K562 (cell line): ENCODE data around the gene ATAD2B. TPM values are rescaled to one million over a fixed set of nuclear protein-coding genes. Genes with fewer than 3 reads are reported as not detected.
A peak's percentile ranks its signal among the peaks of the same experiment; 100 is the strongest.

Experiments used
- ATAC-seq: fragments of 200-7000 bp; cut with Tn5 transposase; 3 replicates; pipeline ENCODE4 v1.9.1; 2020; ENCODE audit warnings: moderate library complexity
- BruUV-seq: library from RNA; stranded (reverse); fragments of 400-500 nt; replicated peaks from 2 replicates; lab custom pipeline; 2021; lab: Mats Ljungman, UMichigan
- CTCF ChIA-PET: fragments of 300-600 bp; formaldehyde crosslinking; extraction: SDS; loops from one replicate; lab custom pipeline; 2021; ENCODE audit warnings: low intra/inter-chr PET ratio; lab: Yijun Ruan, JAX
- POLR2A ChIA-PET: fragments of 300-600, 350-650 bp; sonication (Branson Sonifier 250); formaldehyde crosslinking; extraction: SDS; loops from one replicate; lab custom pipeline; 2021; ENCODE audit warnings: antibody characterized with exemption, inconsistent platforms; lab: Yijun Ruan, JAX
- DNase-seq, 4 experiments: peaks; one replicate each; pipeline versions ENCODE4 v3.0.0 to v3.0.0-alpha.2; 2011 to 2018; ENCODE audit warnings: low spot score in 3 of 4, mixed read lengths in 3 of 4; ENCODE audit errors: extremely low read depth in 1 of 4
- FAIRE-seq: peaks from 2 replicates; lab custom pipeline; 2011; peaks lifted over from hg19 to GRCh38; lab: Jason Lieb, UNC
- H2AFZ ChIP-seq: 2 replicates; pipeline ENCODE4 v1.6.0; 2011; ENCODE audit warnings: low read depth, low read length, control low read depth, inconsistent platforms
- H3K27ac ChIP-seq: fragments of 200-600 bp; 3 replicates; pipeline ENCODE4 v1.8.0; 2011; ENCODE audit warnings: low read depth, mild to moderate bottlenecking, control low read depth, inconsistent platforms, low read length, moderate library complexity, mixed read lengths; ENCODE audit errors: extremely low read depth
- H3K27me3 ChIP-seq, 2 experiments: fragments of 300-600 bp in 1 of 2; 2 replicates in 1 of 2; 3 replicates in 1 of 2; pipeline versions ENCODE4 v1.6.0 to v1.8.0; 2011; ENCODE audit warnings: inconsistent platforms in 2 of 2, low read length in 2 of 2, mild to moderate bottlenecking in 1 of 2, mixed read lengths in 1 of 2, moderate library complexity in 1 of 2; ENCODE audit not compliant: control insufficient read depth in 2 of 2, insufficient read depth in 2 of 2
- H3K36me3 ChIP-seq: fragments of 300-600 bp; 3 replicates; pipeline ENCODE4 v1.8.0; 2011; ENCODE audit warnings: mild to moderate bottlenecking, low read length, inconsistent platforms; ENCODE audit not compliant: control insufficient read depth, insufficient read depth
- H3K4me1 ChIP-seq, 2 experiments: fragments of 200-600 bp in 1 of 2; replicated peaks in 1 of 2; 2 replicates in 1 of 2; 3 replicates in 1 of 2; pipeline versions ENCODE4 v1.5.1 to v1.8.0; 2011; ENCODE audit warnings: inconsistent platforms in 2 of 2, low read length in 2 of 2, mild to moderate bottlenecking in 1 of 2, mixed read lengths in 1 of 2, moderate library complexity in 1 of 2; ENCODE audit not compliant: control insufficient read depth in 2 of 2, insufficient read depth in 2 of 2
- H3K4me2 ChIP-seq: 2 replicates; pipeline ENCODE4 v1.6.1; 2011; ENCODE audit warnings: low read length, control low read depth, inconsistent platforms, mixed read lengths; ENCODE audit not compliant: insufficient read depth
- H3K4me3 ChIP-seq: fragments of 200-600 bp; sonication (generic), shearing (Covaris generic); 2 replicates; pipeline ENCODE4 v1.5.1; 2016; ENCODE audit warnings: control low read depth, inconsistent platforms
- H3K79me2 ChIP-seq: fragments of 200-600 bp; 3 replicates; pipeline ENCODE4 v1.8.0; 2011; ENCODE audit warnings: low read length, inconsistent platforms; ENCODE audit not compliant: control insufficient read depth, insufficient read depth
- H3K9ac ChIP-seq, 2 experiments: 2 replicates each; pipeline versions ENCODE4 v1.6.0 to v1.6.1; 2011; ENCODE audit warnings: low read depth in 2 of 2, low read length in 2 of 2, control low read depth in 1 of 2, inconsistent platforms in 1 of 2, mild to moderate bottlenecking in 1 of 2, mixed read lengths in 1 of 2; ENCODE audit not compliant: insufficient read depth in 1 of 2
- H3K9me1 ChIP-seq: one replicate; pipeline ENCODE4 v1.6.0; 2011; ENCODE audit warnings: inconsistent platforms, mild to moderate bottlenecking, low read length, moderate library complexity; ENCODE audit not compliant: control insufficient read depth, insufficient read depth
- H3K9me3 ChIP-seq: replicated peaks from 2 replicates; pipeline ENCODE4 v1.5.1; 2011; ENCODE audit warnings: low read depth, low read length, inconsistent platforms; ENCODE audit not compliant: control insufficient read depth, insufficient read depth
- H4K20me1 ChIP-seq: replicated peaks from 2 replicates; pipeline ENCODE4 v1.6.1; 2011; ENCODE audit warnings: low read length, inconsistent platforms, mixed read lengths; ENCODE audit not compliant: control insufficient read depth, insufficient read depth
- CEBPG ChIP-seq, 3 experiments: fragments of 200-800 bp in 1 of 3; sonication (Bioruptor generic) in 1 of 3; sonication (generic) in 1 of 3; formaldehyde crosslinking in 1 of 3; IDR thresholded peaks in 2 of 3; conservative IDR thresholded peaks in 1 of 3; 2 replicates each; pipeline versions ENCODE4 v1.6.1 to v1.8.0; 2016 to 2022; ENCODE audit warnings: missing compliant biosample characterization in 2 of 3, missing genetic modification characterization in 2 of 3, mild to moderate bottlenecking in 1 of 3, missing genetic modification reagents in 1 of 3
- DNMT1 ChIP-seq: fragments of 450-650 bp; IDR thresholded peaks from 2 replicates; pipeline ENCODE4 v1.6.1; 2016; ENCODE audit warnings: antibody characterized with exemption, mild to moderate bottlenecking
- E2F1 ChIP-seq: sonication (generic); formaldehyde crosslinking; IDR thresholded peaks from 2 replicates; pipeline ENCODE4 v1.8.1; 2023; ENCODE audit warnings: mild to moderate bottlenecking, missing genetic modification reagents, moderate library complexity
- ELF2 ChIP-seq: fragments of 250-450 bp; sonication (Bioruptor Pico); IDR thresholded peaks from 2 replicates; pipeline ENCODE4 v1.5.0; 2021; ENCODE audit warnings: mild to moderate bottlenecking
- GATAD2B ChIP-seq: fragments of 450-650 bp; IDR thresholded peaks from 2 replicates; pipeline ENCODE4 v1.6.1; 2017; ENCODE audit warnings: mild to moderate bottlenecking, borderline replicate concordance
- HMBOX1 ChIP-seq: sonication (generic); IDR thresholded peaks from 2 replicates; pipeline ENCODE4 v1.6.1; 2016
- SAP30 ChIP-seq: fragments of 200-600 bp; sonication (generic); IDR thresholded peaks from 2 replicates; pipeline ENCODE4 v1.6.1; 2012; ENCODE audit warnings: borderline replicate concordance, low read depth, mild to moderate bottlenecking, moderate library complexity, low read length, control low read depth, inconsistent platforms; ENCODE audit not compliant: insufficient read depth, poor library complexity, severe bottlenecking
- SMARCA5 ChIP-seq: fragments of 450-650 bp; IDR thresholded peaks from 2 replicates; pipeline ENCODE4 v1.6.1; 2016
- ZFP1 ChIP-seq: fragments of 450-650 bp; formaldehyde crosslinking; IDR thresholded peaks from 2 replicates; pipeline ENCODE4 v1.4.0; 2020; ENCODE audit warnings: mild to moderate bottlenecking, mixed read lengths
- ZNF140 ChIP-seq: fragments of 250-450 bp; sonication (Bioruptor Pico); IDR thresholded peaks from 2 replicates; pipeline ENCODE4 v1.8.0; 2021; ENCODE audit warnings: moderate library complexity, mild to moderate bottlenecking, inconsistent platforms
- WGBS: fragments of 100-300 bp; shearing (Covaris generic); methylation state at CpG from one replicate; pipeline ENCODE4 v1.1.6; 2016; ENCODE audit warnings: low coverage, mixed read lengths; ENCODE audit not compliant: insufficient coverage; ENCODE audit errors: missing lambda C conversion rate; 5-methylcytosine and 5-hydroxymethylcytosine counted together
- in situ Hi-C: fragments of 300-500 bp; cut with MboI; formaldehyde crosslinking; loops from 4 replicates; pipeline ENCODE4 v1.15.0; 2018; ENCODE audit warnings: inconsistent platforms, mixed read lengths
- intact Hi-C: fragments of 100-400 bp; cut with micrococcal nuclease; formaldehyde crosslinking; loops from 2 replicates; pipeline ENCODE4 v1.14.2; 2022
- polyA plus RNA-seq, 8 experiments: library from polyadenylated mRNA; depleted of rRNA in 4 of 8; stranded (reverse) in 5 of 8; unstranded in 3 of 8; fragments of >200 nt; fragmentation: Nextera tagmentation in 2 of 8; fragmentation: Illumina TruSeq in 1 of 8; extraction: Ambion mirVana in 2 of 8; extraction: Trizol in 1 of 8; gene quantifications; 2 replicates each; pipeline versions ENCODE4 v1.2.1 to v1.2.3, GENCODE V29; 2011 to 2014; ENCODE audit warnings: inconsistent platforms in 1 of 8, missing spikeins in 1 of 8
- total RNA-seq, 7 experiments: library from RNA; depleted of rRNA in 6 of 7; stranded (reverse); fragments of >200 nt in 6 of 7; fragmentation: Illumina TruSeq in 2 of 7; extraction: Trizol in 2 of 7; gene quantifications; 2 replicates each; pipeline versions ENCODE4 v1.2.1 to v1.2.3, GENCODE V29; 2011 to 2021; ENCODE audit warnings: low replicate concordance in 1 of 7

Gene ATAD2B
- total and polyA plus RNA-seq, 9 of the 15 experiments (the other 6 are each of a cell fraction or from before 2014, with no cell fraction given) = 3.2 to 21.6 (median 11.4) TPM

- no peak for FAIRE-seq
- no peaks in the 10 kb centered on the region for H3K27me3 ChIP-seq
- no peaks in the 10 kb centered on the region for H3K9me3 ChIP-seq
- no peak overlapping the region for H3K4me2 ChIP-seq
- DNase-seq = no peak
- CTCF ChIA-PET = no interaction called here
- no peak overlapping the region for H3K4me3 ChIP-seq
- 25% methylated on average over 1 of the region's 1 CpG for WGBS
- POLR2A ChIA-PET = interaction anchor here (0.6 kb wide), 1 partner anchor 78 kb away, joined by 3 read pairs; no protein-coding TSS in a partner anchor
- H4K20me1 ChIP-seq = no peaks in the 10 kb centered on the region
- H3K36me3 ChIP-seq = 0 out of 3 replicates have a peak, but pooled peaks cover 3% of the 10 kb centered on the region
- H3K27ac ChIP-seq = no peak overlapping the region
- H3K9ac ChIP-seq = no peak overlapping the region
- H2AFZ ChIP-seq = no peak overlapping the region
- no TSS peak for BruUV-seq
- no peak for ATAC-seq
- intact Hi-C loops = no loop called here
- H3K4me1 ChIP-seq = peaks cover 1 to 3% of the 10 kb centered on the region in 2 experiments; a peak in 3 of 5 replicates
- H3K9me1 ChIP-seq = no peaks in the 10 kb centered on the region
- in situ Hi-C loops = no loop called here
- no peaks in the 10 kb centered on the region for H3K79me2 ChIP-seq
- TF ChIP-seq ELF2 (CRISPR knock-in tag) (no peak), ZNF140 (CRISPR knock-in tag) (no peak)
Measured at GRCh38 chr2:23934259-23934658, 7.3 kb upstream of the ATAD2B start.

- DNase-seq = peak in 2 of 4 experiments; percentile 47 to 48
- Histone ChIP-seq H3K36me3 (peaks cover 7% of the 10 kb centered on the region; the same call in 1 of the 3 replicates), H2AFZ (peak overlapping the region; percentile 89), H3K9me1 (no peaks in the 10 kb centered on the region), H3K4me3 (peak overlapping the region; percentile 86), H3K27ac (peak overlapping the region; percentile 96), H3K79me2 (peaks cover 73% of the 10 kb centered on the region), H3K9me3 (no peaks in the 10 kb centered on the region; the same call in 1 of the 2 replicates), H3K9ac (peak overlapping the region; percentile 94 to 100), H4K20me1 (no peaks in the 10 kb centered on the region), H3K4me1 (peaks cover 3 to 21% of the 10 kb centered on the region in 2 experiments; a peak in 3 of 5 replicates), H3K4me2 (peak overlapping the region; percentile 97), H3K27me3 (no peaks in the 10 kb centered on the region)
- ATAC-seq = peak; percentile 66
- in situ Hi-C loops (no loop called here), intact Hi-C loops (loop anchor here (2.0 to 5.0 kb wide), 3 partner anchors 99 to 158 kb away; partner anchors contain the start of genes SF3B6 and TP53I3)
- no TSS peak for BruUV-seq
- CTCF ChIA-PET = interaction anchor here (1.6 to 2.8 kb wide), 2 partner anchors 158 to 238 kb away, joined by 7 to 10 read pairs; partner anchors contain the start of gene TP53I3
- POLR2A ChIA-PET = interaction anchor here (0.7 to 3.0 kb wide), 14 partner anchors 8 to 468 kb away, joined by 3 to 54 read pairs (median 6); partner anchors contain the start of genes TP53I3, UBXN2A and WDCP
- FAIRE-seq = no peak
- WGBS = 0% methylated on average over 37 of the region's 39 CpGs
- TF ChIP-seq CEBPG (CRISPR knock-in tag; IDR thresholded peaks at IDR 0.05) (0 out of 2 replicates have a peak, but pooled peaks have one; percentile 39), CEBPG (tag; conservative IDR thresholded peaks at IDR 0.05 in 1 of 2, IDR thresholded peaks at IDR 0.05 in 1 of 2) (no peak), E2F1 (CRISPR knock-in tag) (no peak), ZFP1 (CRISPR knock-in tag) (no peak), SAP30 (peak; percentile 27), GATAD2B (no peak), DNMT1 (no peak), HMBOX1 (no peak), SMARCA5 (no peak)
Measured at GRCh38 chr2:23926290-23926749, 603 bp downstream of the ATAD2B start.
